ENCODE measurements around the gene FER.

- no peak for TF ChIP-seq EZH2 (IDR thresholded peaks at IDR 0.05; ENCODE audit: borderline replicate concordance, low read depth, low read length, poor library complexity, severe bottlenecking)
- TF ChIP-seq CTCF (conservative IDR thresholded peaks at IDR 0.05; ENCODE audit: low read depth, low read length) = no peak
Measured at GRCh38 chr5:108727236-108727650, 20.5 kb upstream of the FER start.

All from A673 (cell line).